Measurements from ENCODE around the gene GABRB3.

DNA sequence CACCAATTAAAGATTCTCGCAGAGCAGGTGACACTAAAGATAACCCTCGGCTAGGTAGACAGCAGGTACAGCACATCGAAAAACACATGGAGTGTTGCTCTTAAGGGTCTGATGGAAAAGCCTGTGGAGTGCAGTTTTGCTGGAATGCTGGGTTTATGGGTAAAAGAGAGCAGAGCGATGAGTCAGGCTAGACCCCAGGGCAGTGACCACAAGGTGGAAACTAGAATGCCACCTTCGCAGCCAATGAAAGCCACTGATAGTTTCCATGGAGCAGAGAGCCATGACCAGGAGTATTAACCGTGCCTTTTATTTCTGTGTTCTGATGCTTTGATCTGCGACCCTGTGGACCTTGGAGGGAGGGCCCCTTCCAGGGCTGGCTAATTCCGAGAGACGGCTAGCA lies 149.8 kb downstream of the GABRB3 start:
- TF ChIP-seq, protein P1, sequence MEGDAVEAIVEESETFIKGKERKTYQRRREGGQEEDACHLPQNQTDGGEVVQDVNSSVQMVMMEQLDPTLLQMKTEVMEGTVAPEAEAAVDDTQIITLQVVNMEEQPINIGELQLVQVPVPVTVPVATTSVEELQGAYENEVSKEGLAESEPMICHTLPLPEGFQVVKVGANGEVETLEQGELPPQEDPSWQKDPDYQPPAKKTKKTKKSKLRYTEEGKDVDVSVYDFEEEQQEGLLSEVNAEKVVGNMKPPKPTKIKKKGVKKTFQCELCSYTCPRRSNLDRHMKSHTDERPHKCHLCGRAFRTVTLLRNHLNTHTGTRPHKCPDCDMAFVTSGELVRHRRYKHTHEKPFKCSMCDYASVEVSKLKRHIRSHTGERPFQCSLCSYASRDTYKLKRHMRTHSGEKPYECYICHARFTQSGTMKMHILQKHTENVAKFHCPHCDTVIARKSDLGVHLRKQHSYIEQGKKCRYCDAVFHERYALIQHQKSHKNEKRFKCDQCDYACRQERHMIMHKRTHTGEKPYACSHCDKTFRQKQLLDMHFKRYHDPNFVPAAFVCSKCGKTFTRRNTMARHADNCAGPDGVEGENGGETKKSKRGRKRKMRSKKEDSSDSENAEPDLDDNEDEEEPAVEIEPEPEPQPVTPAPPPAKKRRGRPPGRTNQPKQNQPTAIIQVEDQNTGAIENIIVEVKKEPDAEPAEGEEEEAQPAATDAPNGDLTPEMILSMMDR (tag by site-specific recombination; IDR thresholded peaks at IDR 0.05), result no peak
- TF ChIP-seq, protein P2, sequence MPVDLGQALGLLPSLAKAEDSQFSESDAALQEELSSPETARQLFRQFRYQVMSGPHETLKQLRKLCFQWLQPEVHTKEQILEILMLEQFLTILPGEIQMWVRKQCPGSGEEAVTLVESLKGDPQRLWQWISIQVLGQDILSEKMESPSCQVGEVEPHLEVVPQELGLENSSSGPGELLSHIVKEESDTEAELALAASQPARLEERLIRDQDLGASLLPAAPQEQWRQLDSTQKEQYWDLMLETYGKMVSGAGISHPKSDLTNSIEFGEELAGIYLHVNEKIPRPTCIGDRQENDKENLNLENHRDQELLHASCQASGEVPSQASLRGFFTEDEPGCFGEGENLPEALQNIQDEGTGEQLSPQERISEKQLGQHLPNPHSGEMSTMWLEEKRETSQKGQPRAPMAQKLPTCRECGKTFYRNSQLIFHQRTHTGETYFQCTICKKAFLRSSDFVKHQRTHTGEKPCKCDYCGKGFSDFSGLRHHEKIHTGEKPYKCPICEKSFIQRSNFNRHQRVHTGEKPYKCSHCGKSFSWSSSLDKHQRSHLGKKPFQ (tag by site-specific recombination; IDR thresholded peaks at IDR 0.05), result no peak

Measured in HEK293 (cell line).